Activated CD4-positive, alpha-beta T cell treated with anti-CD3 and anti-CD28 coated beads, Interleukin-10, Interleukin-2, amounts not matched to agents 100 ng/mL and 50 ng/mL, durations not matched to agents 16 hours and 8 hours (primary cell): ENCODE results near the gene CD180.

Experiments
- DNase-seq: peaks from one replicate; pipeline ENCODE4 v3.0.0-alpha.2; 2020

The CD180 gene

GRCh38 chr5:67196537-67197059 lies at the start of gene CD180:
TSS of gene CD180 (minus strand) at chr5:67196799. CDS start at chr5:67196641, 158 bp downstream.
- DNase-seq, result no peak

GRCh38 chr5:67246108-67246507 lies 49.5 kb upstream of the CD180 start:
- peak; percentile 63 for DNase-seq

- no peak for DNase-seq
Observed at GRCh38 chr5:67245259-67245846, 48.8 kb upstream of the CD180 start.

- DNase-seq, result no peak
Observed at GRCh38 chr5:67244345-67244793, 47.8 kb upstream of the CD180 start.

- no peak for DNase-seq
Observed at GRCh38 chr5:67243944-67244343, 47.3 kb upstream of the CD180 start.

- DNase-seq, result no peak
Observed at GRCh38 chr5:67243349-67243748, 46.8 kb upstream of the CD180 start.

GRCh38 chr5:67241326-67241725 lies 44.7 kb upstream of the CD180 start:
- DNase-seq, result no peak

- no peak for DNase-seq
Observed at GRCh38 chr5:67240846-67241245, 44.2 kb upstream of the CD180 start.

- DNase-seq, result no peak
Observed at GRCh38 chr5:67240065-67240464, 43.5 kb upstream of the CD180 start.

- DNase-seq, result no peak
Observed at GRCh38 chr5:67238191-67238590, 41.6 kb upstream of the CD180 start.

GRCh38 chr5:67235399-67236110 lies 39.0 kb upstream of the CD180 start:
- DNase-seq, result no peak

- no peak for DNase-seq
Observed at GRCh38 chr5:67234671-67235176, 38.1 kb upstream of the CD180 start.

GRCh38 chr5:67233075-67233474 lies 36.5 kb upstream of the CD180 start:
- DNase-seq, result no peak

GRCh38 chr5:67223211-67223610 lies 26.6 kb upstream of the CD180 start:
- no peak for DNase-seq

GRCh38 chr5:67222243-67223025 lies 25.8 kb upstream of the CD180 start:
- DNase-seq, result no peak

- DNase-seq, result peak; percentile 86
Observed at GRCh38 chr5:67221487-67222242, 25.1 kb upstream of the CD180 start.

- no peak for DNase-seq
Observed at GRCh38 chr5:67216564-67216963, 20.0 kb upstream of the CD180 start.

- peak; percentile 87 for DNase-seq
Observed at GRCh38 chr5:67215519-67216471, 19.2 kb upstream of the CD180 start.

- no peak for DNase-seq
Observed at GRCh38 chr5:67214707-67215447, 18.3 kb upstream of the CD180 start.

- DNase-seq, result no peak
Observed at GRCh38 chr5:67214036-67214435, 17.4 kb upstream of the CD180 start.

GRCh38 chr5:67211926-67212325 lies 15.3 kb upstream of the CD180 start:
- no peak for DNase-seq
